Keratinocyte (primary cell): ENCODE measurements around the gene MIEF2. TPM values are rescaled to one million over a fixed set of nuclear protein-coding genes. Genes with fewer than 3 reads are reported as not detected.

Experiments
- DNase-seq: peaks from one replicate; pipeline ENCODE4 v3.0.0-alpha.2; 2011; ENCODE audit warnings: low read depth, missing footprints, low spot score
- FAIRE-seq: peaks from 2 replicates; lab custom pipeline; 2011; peaks lifted over from hg19 to GRCh38; lab: Jason Lieb, UNC
- H2AFZ ChIP-seq: 2 replicates; pipeline ENCODE4 v1.6.0; 2012; ENCODE audit warnings: low read length, control low read depth, inconsistent platforms; ENCODE audit not compliant: control insufficient read depth
- H3K27ac ChIP-seq: 2 replicates; pipeline ENCODE4 v1.5.1; 2011; ENCODE audit warnings: low read length; ENCODE audit not compliant: control insufficient read depth, insufficient read depth
- H3K27me3 ChIP-seq: 3 replicates; pipeline ENCODE4 v1.6.0; 2011; ENCODE audit warnings: low read length; ENCODE audit not compliant: control insufficient read depth, insufficient read depth; ENCODE audit errors: extremely low read depth
- H3K36me3 ChIP-seq, 2 experiments: 2 replicates in 1 of 2; 3 replicates in 1 of 2; pipeline ENCODE4 v1.5.1; 2011; ENCODE audit warnings: low read length in 2 of 2, mild to moderate bottlenecking in 1 of 2; ENCODE audit not compliant: control insufficient read depth in 2 of 2, insufficient read depth in 2 of 2; ENCODE audit errors: extremely low read depth in 1 of 2
- H3K4me1 ChIP-seq: 3 replicates; pipeline ENCODE4 v1.5.1; 2011; ENCODE audit warnings: low read length; ENCODE audit not compliant: control insufficient read depth, insufficient read depth; ENCODE audit errors: extremely low read depth
- H3K4me2 ChIP-seq: 3 replicates; pipeline ENCODE4 v1.6.0; 2011; ENCODE audit warnings: low read depth, low read length; ENCODE audit not compliant: control insufficient read depth, insufficient read depth; ENCODE audit errors: extremely low read depth
- H3K4me3 ChIP-seq, 3 experiments: fragments of 200-600 bp in 1 of 3; sonication (generic) in 1 of 3; 2 replicates in 2 of 3; 3 replicates in 1 of 3; pipeline ENCODE4 v1.5.1; 2011 to 2016; ENCODE audit warnings: low read length in 3 of 3, mild to moderate bottlenecking in 3 of 3, control low read depth in 2 of 3, inconsistent platforms in 1 of 3, low read depth in 1 of 3, mixed read lengths in 1 of 3, mixed run types in 1 of 3, moderate library complexity in 1 of 3; ENCODE audit not compliant: control insufficient read depth in 2 of 3, insufficient read depth in 2 of 3; ENCODE audit errors: extremely low read depth in 1 of 3
- H3K79me2 ChIP-seq: 2 replicates; pipeline ENCODE4 v1.6.0; 2012; ENCODE audit warnings: low read length; ENCODE audit not compliant: control insufficient read depth, insufficient read depth
- H3K9ac ChIP-seq: 3 replicates; pipeline ENCODE4 v1.6.0; 2011; ENCODE audit warnings: low read length; ENCODE audit not compliant: control insufficient read depth, insufficient read depth; ENCODE audit errors: extremely low read depth
- H3K9me1 ChIP-seq: 3 replicates; pipeline ENCODE4 v1.6.0; 2011; ENCODE audit warnings: low read length; ENCODE audit not compliant: control insufficient read depth, insufficient read depth; ENCODE audit errors: extremely low read depth
- H3K9me3 ChIP-seq: 2 replicates; pipeline ENCODE4 v1.5.1; 2012; ENCODE audit warnings: low read depth, low read length; ENCODE audit not compliant: control insufficient read depth
- H4K20me1 ChIP-seq: 3 replicates; pipeline ENCODE4 v1.6.0; 2011; ENCODE audit warnings: low read length; ENCODE audit not compliant: control insufficient read depth, insufficient read depth; ENCODE audit errors: extremely low read depth
- CTCF ChIP-seq, 3 experiments: IDR thresholded peaks in 1 of 3; conservative IDR thresholded peaks in 1 of 3; optimal IDR thresholded peaks in 1 of 3; 2 replicates in 2 of 3; 3 replicates in 1 of 3; pipeline versions ENCODE3 to v1.5.1; 2011; ENCODE audit warnings: low read length in 3 of 3, mild to moderate bottlenecking in 3 of 3, moderate library complexity in 2 of 3, control low read depth in 1 of 3, inconsistent platforms in 1 of 3; ENCODE audit not compliant: insufficient read depth in 2 of 3; ENCODE audit errors: extremely low read depth in 1 of 3
- EZH2 ChIP-seq: IDR thresholded peaks from one replicate; pipeline ENCODE4 v1.6.1; 2012; ENCODE audit warnings: inconsistent platforms, mild to moderate bottlenecking, low read length, moderate library complexity
- dilution Hi-C: fragments of 300-500 bp; cut with MboI; formaldehyde crosslinking; loops from one replicate; pipeline ENCODE4 v1.7.0; 2020; ENCODE audit warnings: low sequenced_read_pairs; ENCODE audit not compliant: extremely low pct_ligation_motif_present
- polyA plus RNA-seq, 5 experiments: library from polyadenylated mRNA; depleted of rRNA in 3 of 5; stranded (reverse) in 3 of 5; stranded (forward) in 1 of 5; unstranded in 1 of 5; fragments of >200 nt; gene quantifications; 1 replicate in 1 of 5; 2 replicates in 3 of 5; 3 replicates in 1 of 5; pipeline versions ENCODE4 v1.2.1 to v1.2.3, GENCODE V29; 2011 to 2012; ENCODE audit warnings: missing spikeins in 2 of 5, low read depth in 1 of 5, low replicate concordance in 1 of 5

MIEF2 gene
- polyA plus RNA-seq, 1 donor (not counting 4 experiments of a cell fraction or from before 2014, with no cell fraction given), result 7.9 TPM

GRCh38 chr17:18281788-18282187 lies 21.3 kb downstream of the MIEF2 start:
- H3K4me2 ChIP-seq, result no peak overlapping the region
- no peak for FAIRE-seq
- dilution Hi-C loops, result no loop called here

GRCh38 chr17:18285296-18285695 lies 24.8 kb downstream of the MIEF2 start:
- no peaks in the 10 kb centered on the region for H3K4me1 ChIP-seq
- FAIRE-seq (no peak), DNase-seq (no peak)
- H3K9me1 ChIP-seq, result no peaks in the 10 kb centered on the region
- H3K9me3 ChIP-seq, result no peaks in the 10 kb centered on the region
- TF ChIP-seq EZH2 (no peak), CTCF (optimal IDR thresholded peaks at IDR 0.05 in 1 of 3, IDR thresholded peaks at IDR 0.05 in 1 of 3, conservative IDR thresholded peaks at IDR 0.05 in 1 of 3; ENCODE audit: extremely low read depth in 1 of 3, insufficient read depth in 2 of 3, low read length in 3 of 3) (no peak)
- no peaks in the 10 kb centered on the region for H3K79me2 ChIP-seq
- peaks cover 25 to 34% of the 10 kb centered on the region in 2 experiments for H3K36me3 ChIP-seq
- H3K4me2 ChIP-seq, result no peak overlapping the region
- no peak overlapping the region for H2AFZ ChIP-seq
- H3K27ac ChIP-seq, result no peak overlapping the region
- H3K9ac ChIP-seq, result no peak overlapping the region
- no peaks in the 10 kb centered on the region for H3K27me3 ChIP-seq
- H3K4me3 ChIP-seq, result no peak overlapping the region
- dilution Hi-C loops, result no loop called here
- H4K20me1 ChIP-seq, result no peaks in the 10 kb centered on the region

More at GRCh38 chr17:18281788-18282187, 21.3 kb downstream of the MIEF2 start:
- Histone ChIP-seq H3K9me1 (no peaks in the 10 kb centered on the region), H2AFZ (no peak overlapping the region), H3K79me2 (no peaks in the 10 kb centered on the region), H3K27ac (no peak overlapping the region), H3K27me3 (no peaks in the 10 kb centered on the region), H4K20me1 (no peaks in the 10 kb centered on the region), H3K4me3 (no peak overlapping the region), H3K4me1 (no peaks in the 10 kb centered on the region), H3K9ac (no peak overlapping the region), H3K9me3 (no peaks in the 10 kb centered on the region), H3K36me3 (peaks cover 28 to 40% of the 10 kb centered on the region in 2 experiments)
- TF ChIP-seq CTCF (optimal IDR thresholded peaks at IDR 0.05 in 1 of 3, IDR thresholded peaks at IDR 0.05 in 1 of 3, conservative IDR thresholded peaks at IDR 0.05 in 1 of 3; ENCODE audit: extremely low read depth in 1 of 3, insufficient read depth in 2 of 3, low read length in 3 of 3) (no peak), EZH2 (no peak)
- no peak for DNase-seq
